Neural cell (in vitro differentiated cells): ENCODE results near the gene PANX1. TPM values are rescaled to one million over a fixed set of nuclear protein-coding genes. Genes with fewer than 3 reads are reported as not detected.

Source experiments
- H2AFZ ChIP-seq: fragments of 200-600, 300-800 bp; sonication (generic), shearing (Covaris generic); 2 replicates; pipeline ENCODE4 v1.6.0; 2014; ENCODE audit warnings: low read depth, mild to moderate bottlenecking, antibody characterized with exemption, low read length, moderate library complexity
- H3F3A ChIP-seq: fragments of 200-600 bp; shearing (Covaris generic); 2 replicates; pipeline ENCODE4 v1.6.1; 2016; ENCODE audit warnings: mild to moderate bottlenecking, moderate library complexity, mixed read lengths, antibody characterized with exemption, low read length; ENCODE audit not compliant: insufficient read depth, poor library complexity, severe bottlenecking
- H3K27ac ChIP-seq: fragments of 200-600, 300-800 bp; sonication (generic), shearing (Covaris generic); 2 replicates; pipeline ENCODE4 v1.5.1; 2014; ENCODE audit warnings: mild to moderate bottlenecking, low read length, moderate library complexity
- H3K27me3 ChIP-seq: fragments of 300-800, 200-600 bp; sonication (generic), shearing (Covaris generic); 2 replicates; pipeline ENCODE4 v1.6.0; 2014; ENCODE audit warnings: mild to moderate bottlenecking, low read depth, low read length, moderate library complexity; ENCODE audit not compliant: insufficient read depth
- H3K36me3 ChIP-seq: fragments of 300-800, 200-600 bp; sonication (generic), shearing (Covaris generic); 2 replicates; pipeline ENCODE4 v1.5.1; 2014; ENCODE audit warnings: mild to moderate bottlenecking, antibody characterized with exemption, low read length, moderate library complexity; ENCODE audit not compliant: insufficient read depth
- H3K4me2 ChIP-seq: fragments of 300-800, 200-600 bp; sonication (generic), shearing (Covaris generic); 2 replicates; pipeline ENCODE4 v1.6.0; 2014; ENCODE audit warnings: mild to moderate bottlenecking, low read length
- H3K4me3 ChIP-seq: fragments of 300-800, 200-600 bp; sonication (generic), shearing (Covaris generic); 2 replicates; pipeline ENCODE4 v1.5.1; 2014; ENCODE audit warnings: mild to moderate bottlenecking, low read length, moderate library complexity
- H3K79me2 ChIP-seq: fragments of 200-600 bp; shearing (Covaris generic); replicated peaks from 2 replicates; pipeline ENCODE4 v1.6.0; 2014; ENCODE audit warnings: mild to moderate bottlenecking, low read length, moderate library complexity; ENCODE audit not compliant: insufficient read depth
- H3K9ac ChIP-seq: fragments of 300-800, 200-600 bp; sonication (generic), shearing (Covaris generic); 2 replicates; pipeline ENCODE4 v1.6.1; 2016; ENCODE audit warnings: mild to moderate bottlenecking, low read length, mixed read lengths
- H3K9me2 ChIP-seq: fragments of 200-600 bp; shearing (Covaris generic); 2 replicates; pipeline ENCODE4 v1.6.1; 2016; ENCODE audit warnings: mild to moderate bottlenecking, low read length, mixed read lengths; ENCODE audit not compliant: insufficient read depth
- H3K9me3 ChIP-seq: fragments of 200-600, 300-800 bp; sonication (generic), shearing (Covaris generic); 2 replicates; pipeline ENCODE4 v1.6.1; 2016; ENCODE audit warnings: mild to moderate bottlenecking, mixed run types, low read length, moderate library complexity, mixed read lengths
- H4K20me1 ChIP-seq: fragments of 200-600 bp; shearing (Covaris generic); 2 replicates; pipeline ENCODE4 v1.6.1; 2016; ENCODE audit warnings: mild to moderate bottlenecking, mixed run types; ENCODE audit not compliant: insufficient read depth
- CTCF ChIP-seq: fragments of 450-650 bp; IDR thresholded peaks from 2 replicates; pipeline ENCODE4 v1.5.1; 2014; ENCODE audit warnings: antibody characterized with exemption, mild to moderate bottlenecking, moderate library complexity; ENCODE audit not compliant: poor library complexity, severe bottlenecking
- EP300 ChIP-seq: fragments of 450-650 bp; conservative IDR thresholded peaks from 2 replicates; pipeline ENCODE4 v1.6.1; 2014; ENCODE audit warnings: antibody characterized with exemption, mild to moderate bottlenecking, moderate library complexity; ENCODE audit not compliant: poor library complexity, severe bottlenecking
- EZH2 ChIP-seq: fragments of 200-600, 300-800 bp; shearing (Covaris generic), sonication (generic); IDR thresholded peaks from 2 replicates; pipeline ENCODE4 v1.6.1; 2014; ENCODE audit warnings: antibody characterized with exemption, low read length, borderline replicate concordance, mild to moderate bottlenecking; ENCODE audit not compliant: insufficient read depth, poor library complexity, severe bottlenecking
- MXI1 ChIP-seq: fragments of 450-650 bp; conservative IDR thresholded peaks from 2 replicates; pipeline ENCODE4 v1.6.1; 2014; ENCODE audit warnings: antibody characterized with exemption, mild to moderate bottlenecking; ENCODE audit not compliant: poor library complexity, severe bottlenecking
- POLR2AphosphoS5 ChIP-seq: IDR thresholded peaks from 2 replicates; pipeline ENCODE4 v1.6.1; 2012
- RAD21 ChIP-seq: fragments of 450-650 bp; conservative IDR thresholded peaks from 2 replicates; pipeline ENCODE4 v1.6.1; 2014; ENCODE audit warnings: antibody characterized with exemption, mild to moderate bottlenecking, moderate library complexity
- REST ChIP-seq: IDR thresholded peaks from 2 replicates; pipeline ENCODE4 v1.6.1; 2012; ENCODE audit warnings: borderline replicate concordance
- SMC3 ChIP-seq: fragments of 450-650 bp; conservative IDR thresholded peaks from 2 replicates; pipeline ENCODE4 v1.6.1; 2014; ENCODE audit warnings: antibody characterized with exemption, mild to moderate bottlenecking, moderate library complexity; ENCODE audit not compliant: poor library complexity
- TAF1 ChIP-seq: IDR thresholded peaks from 2 replicates; pipeline ENCODE4 v1.6.1; 2012; ENCODE audit warnings: low read depth
- polyA plus RNA-seq: library from polyadenylated mRNA; depleted of rRNA; stranded (reverse); fragments of >200 nt; gene quantifications from 2 replicates; pipeline ENCODE4 v1.2.3, GENCODE V29; 2014

The PANX1 gene
- polyA plus RNA-seq, 1 donor from 2014 or later = 48.0 TPM

DNA sequence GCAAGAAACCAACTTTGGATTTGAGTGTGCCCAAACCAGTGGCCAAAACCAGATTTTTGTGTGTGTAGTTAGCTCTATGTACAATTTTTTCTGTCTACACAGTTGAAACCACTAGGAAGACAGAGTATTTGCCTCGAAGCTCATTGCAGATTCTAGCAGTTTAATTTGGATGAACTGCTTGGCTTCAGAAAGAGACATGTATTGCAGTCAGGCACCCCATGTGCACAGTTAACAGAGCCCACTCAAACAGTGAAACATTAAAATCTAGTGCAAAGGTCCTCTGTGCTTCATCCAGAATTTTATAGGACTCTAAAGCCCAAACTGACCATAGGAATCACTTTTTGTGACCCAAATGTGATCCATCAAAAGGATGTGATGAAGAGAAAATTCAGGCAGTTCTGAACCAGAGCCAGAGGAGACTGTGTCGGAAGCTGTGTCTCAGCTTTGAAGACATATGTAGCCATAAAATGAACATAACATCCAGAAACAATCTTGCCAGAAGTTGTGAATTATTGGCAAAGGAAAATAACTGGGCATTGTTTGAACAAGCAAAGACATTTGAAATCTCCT, 82.7 kb downstream of the PANX1 start:
- no peak overlapping the region for H3K27ac ChIP-seq

DNA sequence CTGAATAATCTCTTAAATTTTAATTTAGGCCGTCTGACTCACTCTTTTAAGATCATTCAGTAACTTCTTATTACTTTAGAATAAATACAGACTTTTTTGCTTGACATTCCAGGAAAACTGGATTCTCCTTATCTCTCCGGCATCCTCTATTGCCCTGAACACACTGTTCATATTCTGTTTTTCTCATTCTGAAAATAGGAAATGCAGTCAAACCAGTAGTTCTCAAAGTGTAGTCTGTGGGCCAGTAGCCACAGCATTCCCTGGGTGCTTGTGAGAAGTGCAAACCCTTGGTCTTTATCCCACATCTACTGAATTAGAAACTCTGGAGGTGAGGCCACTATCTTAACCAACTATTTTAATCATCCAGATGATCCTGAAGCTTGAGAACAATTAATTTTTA, 84.3 kb downstream of the PANX1 start:
- Histone ChIP-seq H3K9ac (no peak overlapping the region), H3K79me2 (no peaks in the 10 kb centered on the region), H3K9me2 (no peaks in the 10 kb centered on the region), H3K4me2 (no peak overlapping the region), H3K27me3 (no peaks in the 10 kb centered on the region), H2AFZ (no peak overlapping the region), H3F3A (no peaks in the 10 kb centered on the region), H3K27ac (no peak overlapping the region), H4K20me1 (no peaks in the 10 kb centered on the region), H3K36me3 (no peaks in the 10 kb centered on the region), H3K4me3 (no peak overlapping the region), H3K9me3 (no peaks in the 10 kb centered on the region)
- TF ChIP-seq EZH2 = no peak
- TF ChIP-seq CTCF = no peak
- no peak for TF ChIP-seq MXI1
- no peak for TF ChIP-seq EP300
- TF ChIP-seq SMC3 = no peak
- TF ChIP-seq RAD21 = no peak
- TF ChIP-seq POLR2AphosphoS5 = no peak

More for the DNA sequence above, 82.7 kb downstream of the PANX1 start:
- Histone ChIP-seq H3K4me2 (no peak overlapping the region), H2AFZ (no peak overlapping the region), H3K9me3 (no peaks in the 10 kb centered on the region), H3K27me3 (no peaks in the 10 kb centered on the region), H3K36me3 (no peaks in the 10 kb centered on the region), H3K9ac (no peak overlapping the region), H3K79me2 (no peaks in the 10 kb centered on the region), H3F3A (no peaks in the 10 kb centered on the region), H3K4me3 (no peak overlapping the region), H4K20me1 (no peaks in the 10 kb centered on the region), H3K9me2 (no peaks in the 10 kb centered on the region)
- TF ChIP-seq REST (no peak), SMC3 (no peak), POLR2AphosphoS5 (no peak), TAF1 (no peak), RAD21 (no peak), EP300 (no peak), EZH2 (no peak), CTCF (no peak), MXI1 (no peak)
